IPS-18c (cell line): ENCODE data around the gene KCTD10.
"Not testable (repeated sequence)": the region's sequence is repeated elsewhere in the genome, so short reads cannot be mapped to it uniquely, and the experiment has no call there.

ENCODE experiments used
- H3K4me3 ChIP-seq: 2 replicates; pipeline ENCODE4 v1.7.0; 2013; ENCODE audit warnings: low read depth, mild to moderate bottlenecking, low read length, moderate library complexity; ENCODE audit not compliant: insufficient read depth
- H3K9me3 ChIP-seq: one replicate; pipeline ENCODE4 v1.6.1; 2013; ENCODE audit warnings: mild to moderate bottlenecking, low read length, moderate library complexity; ENCODE audit not compliant: control insufficient read depth, insufficient read depth

The KCTD10 gene

DNA sequence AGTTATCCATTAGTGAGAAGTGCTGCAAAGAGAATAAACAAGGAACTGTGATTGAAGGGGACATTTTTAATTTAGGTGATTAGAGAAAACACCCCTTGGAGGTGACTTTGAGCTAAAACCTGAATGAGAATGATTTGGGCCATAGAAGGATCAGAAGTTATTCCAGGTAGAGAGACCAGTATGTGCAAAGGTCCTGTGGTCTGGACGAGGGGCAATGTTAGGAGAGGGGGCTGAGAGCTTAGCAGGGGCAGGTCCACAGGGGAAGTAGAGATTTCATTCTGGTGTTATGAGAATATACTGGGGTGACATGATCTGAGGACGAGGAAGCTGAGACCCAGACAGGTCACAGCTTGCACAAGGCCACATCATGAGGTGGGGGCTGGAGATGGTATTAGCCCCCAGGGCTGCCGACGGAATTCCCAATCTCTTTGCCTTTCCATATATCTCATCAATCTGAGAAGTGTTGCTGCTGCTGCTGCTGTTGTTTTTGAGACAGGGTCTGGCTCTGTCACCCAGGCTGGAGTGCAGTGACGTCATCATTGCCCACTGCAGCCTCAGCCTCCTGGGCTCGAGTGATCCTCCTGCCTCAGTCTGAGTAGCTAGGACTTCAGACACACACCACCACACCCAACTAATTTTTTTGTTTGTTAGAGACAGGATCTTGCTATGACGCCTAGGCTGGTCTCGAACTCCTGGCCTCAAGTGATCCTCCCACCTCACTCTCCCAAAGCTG lies 55.6 kb downstream of the KCTD10 start:
- no peaks in the 10 kb centered on the region for H3K9me3 ChIP-seq
- no peak overlapping the region for H3K4me3 ChIP-seq

DNA sequence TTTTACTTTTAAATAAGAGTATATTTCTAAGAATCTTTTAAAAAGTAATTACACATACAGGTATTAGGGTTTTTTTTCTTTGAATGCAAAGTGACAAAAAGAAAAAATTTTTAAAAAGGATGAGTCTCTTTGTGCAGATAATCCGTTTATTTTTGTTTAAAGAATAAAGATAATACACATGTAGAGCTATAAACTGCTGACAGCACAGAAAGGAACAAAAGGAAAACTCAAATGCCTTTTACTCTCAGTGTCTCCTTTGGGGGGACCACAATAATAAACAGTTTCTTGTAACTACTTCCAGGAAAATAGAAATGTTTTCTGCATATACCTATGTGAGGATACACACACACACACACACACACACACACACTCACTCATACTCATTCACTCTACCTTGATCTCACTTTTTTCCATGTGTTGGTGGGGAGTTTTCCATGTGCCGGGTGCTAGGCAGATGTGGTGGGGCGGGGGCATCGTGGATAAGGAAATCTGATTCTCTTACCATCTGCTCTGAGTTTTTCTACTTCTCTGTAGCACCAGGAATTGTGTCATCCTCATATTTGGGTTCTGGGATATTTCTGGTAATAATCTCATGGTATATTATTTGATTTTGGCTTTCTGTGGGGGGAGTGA lies 58.1 kb downstream of the KCTD10 start:
- Histone ChIP-seq H3K4me3 (no peak overlapping the region), H3K9me3 (no peaks in the 10 kb centered on the region)

DNA sequence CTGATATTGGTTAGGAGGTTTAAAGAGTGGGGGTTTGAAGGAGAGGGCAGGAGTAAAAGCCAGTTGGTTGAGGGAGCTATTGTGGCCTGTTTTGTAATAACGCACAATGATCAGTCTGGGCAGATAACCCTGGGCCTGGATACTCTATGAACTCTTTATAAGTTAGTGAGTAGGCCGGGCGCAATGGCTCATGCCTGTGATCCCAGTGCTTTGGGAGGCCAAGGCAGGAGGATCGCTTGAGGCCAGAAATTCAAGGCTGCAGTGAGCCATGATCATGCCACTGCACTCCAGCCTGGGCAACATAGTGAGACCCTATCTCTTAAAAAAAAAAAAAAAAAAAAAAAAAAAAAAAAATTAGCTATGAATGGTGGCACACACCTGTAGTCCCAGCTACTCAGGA lies 71.0 kb downstream of the KCTD10 start:
- not testable (repeated sequence) for H3K9me3 ChIP-seq, H3K4me3 ChIP-seq

DNA sequence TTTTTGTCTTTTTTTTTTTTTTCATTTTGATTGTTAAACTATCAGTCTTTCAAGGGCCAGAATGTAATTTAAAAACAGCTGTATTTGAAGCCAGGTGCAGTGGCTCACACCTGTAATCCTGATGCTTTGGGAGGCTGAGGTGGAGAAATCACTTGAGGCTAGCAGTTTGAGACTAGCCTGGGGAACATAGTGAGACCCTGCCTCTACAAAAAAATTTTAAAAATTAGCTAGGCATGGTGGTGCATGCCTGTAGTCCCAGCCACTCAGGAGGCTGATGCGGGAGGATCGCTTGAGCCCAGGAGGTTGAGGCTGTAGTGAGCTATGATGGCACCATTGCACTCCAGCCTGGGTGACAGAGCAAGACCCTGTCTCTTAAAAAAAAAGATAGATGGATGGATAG lies 72.3 kb downstream of the KCTD10 start:
- H3K4me3 ChIP-seq, H3K9me3 ChIP-seq: not testable (repeated sequence)
